ENCODE results near the gene RHPN2. TPM values are rescaled to one million over a fixed set of nuclear protein-coding genes. Genes with fewer than 3 reads are reported as not detected.

Gene RHPN2
- total and polyA plus RNA-seq, 2 of the 8 experiments (the other 6 are each of a cell fraction or from before 2014, with no cell fraction given), result 22.8 to 31.1 TPM

DNA sequence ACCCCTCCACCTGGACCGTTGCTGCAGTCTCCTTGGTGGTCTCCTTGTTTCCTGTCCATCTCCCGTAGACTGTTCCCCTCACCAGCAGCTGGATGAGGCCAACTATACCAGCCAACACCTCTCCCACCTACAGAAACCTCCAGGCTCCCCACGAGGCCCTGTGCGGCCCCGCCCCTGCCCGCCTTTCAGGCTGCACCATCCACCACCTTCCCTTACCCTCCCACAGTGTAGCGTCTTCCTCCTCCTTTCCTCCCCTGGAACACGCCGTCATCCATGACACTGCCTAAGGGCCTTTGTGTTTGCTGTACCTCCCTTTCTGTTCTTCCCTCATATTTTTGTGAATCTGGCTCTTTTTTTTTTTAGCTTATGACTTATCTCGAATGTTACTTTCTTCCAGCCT, 43.5 kb upstream of the RHPN2 start:
- 88% methylated on average over 10 of the region's 10 CpGs; no CpG with 5 or more reads in 1 of the 2 experiments for WGBS, 2 experiments (ENCODE audit: extremely low coverage in 1 of 2, insufficient coverage in 1 of 2, insufficient read length in 1 of 2, insufficient replicate concordance in 2 of 2, low coverage in 1 of 2, low lambda C conversion rate in 2 of 2, missing lambda C conversion rate in 1 of 2)
- H3K4me3 ChIP-seq (ENCODE audit: extremely low read depth in 1 of 4, insufficient read depth in 2 of 4, low read depth in 3 of 4, low read length in 4 of 4), result no peak overlapping the region
- H3K79me1 ChIP-seq (ENCODE audit: low read depth, low read length), result no peaks in the 10 kb centered on the region
- peaks cover 0 to 2% of the 10 kb centered on the region in 2 experiments for H4K20me1 ChIP-seq (replicated peaks in 1 of 2; ENCODE audit: control insufficient read depth in 1 of 2, insufficient read depth in 2 of 2, low read length in 2 of 2)
- no peaks in the 10 kb centered on the region for H3K79me2 ChIP-seq (ENCODE audit: control insufficient read depth in 1 of 2, insufficient read depth in 2 of 2, low read length in 2 of 2)
- no peak overlapping the region for H3K9ac ChIP-seq (replicated peaks in 1 of 4; ENCODE audit: extremely low read depth in 1 of 4, low read depth in 3 of 4, low read length in 3 of 4)
- H2AK5ac ChIP-seq (ENCODE audit: low read depth, low read length), result no peak overlapping the region
- H3K27me3 ChIP-seq (replicated peaks in 1 of 4; ENCODE audit: control insufficient read depth in 3 of 4, extremely low read depth in 1 of 4, insufficient read depth in 3 of 4, low read length in 3 of 4), result no peaks in the 10 kb centered on the region
- H3K36me3 ChIP-seq (ENCODE audit: control insufficient read depth in 2 of 4, insufficient read depth in 4 of 4, low read length in 3 of 4), result peaks cover 9 to 28% (median 16%) of the 10 kb centered on the region in 4 experiments; a peak in 7 of 8 replicates
- no peak overlapping the region for H2BK12ac ChIP-seq (ENCODE audit: low read depth, low read length)
- no peaks in the 10 kb centered on the region for H3K4me1 ChIP-seq (replicated peaks in 1 of 4; ENCODE audit: control insufficient read depth in 3 of 4, insufficient read depth in 4 of 4, low read length in 3 of 4)
- H3K14ac ChIP-seq (ENCODE audit: insufficient read length), result no peak overlapping the region
- no peak overlapping the region for H3K27ac ChIP-seq (ENCODE audit: low read depth, low read length)
- no peak overlapping the region for H2BK15ac ChIP-seq (ENCODE audit: low read length)
- no peak overlapping the region for H3K56ac ChIP-seq (replicated peaks; ENCODE audit: insufficient read length, low read depth, low read length)
- no peak overlapping the region for H3K23ac ChIP-seq (ENCODE audit: insufficient read length)
- H3K4me2 ChIP-seq (ENCODE audit: insufficient read depth in 1 of 2, low read depth in 2 of 2, low read length in 2 of 2), result no peak overlapping the region
- ChIA-PET CTCF (ENCODE audit: partially characterized antibody) (interaction anchor here (1.0 to 1.2 kb wide), 2 partner anchors 11 to 16 kb away, joined by 3 to 5 read pairs; no protein-coding TSS in a partner anchor), POLR2A (ENCODE audit: partially characterized antibody) (interaction anchor here (0.6 kb wide), 1 partner anchor 64 kb away, joined by 3 read pairs; no protein-coding TSS in a partner anchor)
- no peak overlapping the region for H4K5ac ChIP-seq (ENCODE audit: insufficient read length, low read depth, low read length)
- no peak overlapping the region for H2BK20ac ChIP-seq (ENCODE audit: low read length)
- no peak overlapping the region; the same call in 1 of the 2 replicates for H2BK5ac ChIP-seq (ENCODE audit: low read depth, low read length)
- no peaks in the 10 kb centered on the region for H3K9me3 ChIP-seq (ENCODE audit: insufficient read depth in 2 of 2, low read depth in 1 of 2, low read length in 1 of 2)
- no peak overlapping the region for H3K18ac ChIP-seq (ENCODE audit: extremely low read depth, low read length)
- FAIRE-seq (no peak), DNase-seq (ENCODE audit: low read depth in 1 of 2, low spot score in 2 of 2) (no peak)
- no peak overlapping the region for H3K4ac ChIP-seq (replicated peaks; ENCODE audit: insufficient read length, low read depth, low read length)
- no peak overlapping the region for H4K8ac ChIP-seq (ENCODE audit: extremely low read depth, insufficient read depth, low read length)
- H4K91ac ChIP-seq (replicated peaks; ENCODE audit: insufficient read length, low read length), result no peak overlapping the region
- TF ChIP-seq CTBP2 (IDR thresholded peaks at IDR 0.05; ENCODE audit: borderline replicate concordance, insufficient read depth, insufficient read length, low read length) (no peak), EZH2 (IDR thresholded peaks at IDR 0.05; ENCODE audit: low read depth, low read length, severe bottlenecking) (no peak)
- H2AFZ ChIP-seq (ENCODE audit: low read length), result no peak overlapping the region
- H3K23me2 ChIP-seq (ENCODE audit: low read depth, low read length), result no peaks in the 10 kb centered on the region
- H2BK120ac ChIP-seq (replicated peaks; ENCODE audit: low read depth, low read length), result no peak overlapping the region
